Keratinocyte (primary cell): ENCODE data around the gene HTRA3. TPM values are rescaled to one million over a fixed set of nuclear protein-coding genes. Genes with fewer than 3 reads are reported as not detected.

ENCODE experiments used
- DNase-seq: peaks from one replicate; pipeline ENCODE4 v3.0.0-alpha.2; 2011; ENCODE audit warnings: low read depth, missing footprints, low spot score
- FAIRE-seq: peaks from 2 replicates; lab custom pipeline; 2011; peaks lifted over from hg19 to GRCh38; lab: Jason Lieb, UNC
- H2AFZ ChIP-seq: 2 replicates; pipeline ENCODE4 v1.6.0; 2012; ENCODE audit warnings: low read length, control low read depth, inconsistent platforms; ENCODE audit not compliant: control insufficient read depth
- H3K27ac ChIP-seq: 2 replicates; pipeline ENCODE4 v1.5.1; 2011; ENCODE audit warnings: low read length; ENCODE audit not compliant: control insufficient read depth, insufficient read depth
- H3K27me3 ChIP-seq: 3 replicates; pipeline ENCODE4 v1.6.0; 2011; ENCODE audit warnings: low read length; ENCODE audit not compliant: control insufficient read depth, insufficient read depth; ENCODE audit errors: extremely low read depth
- H3K36me3 ChIP-seq, 2 experiments: 2 replicates in 1 of 2; 3 replicates in 1 of 2; pipeline ENCODE4 v1.5.1; 2011; ENCODE audit warnings: low read length in 2 of 2, mild to moderate bottlenecking in 1 of 2; ENCODE audit not compliant: control insufficient read depth in 2 of 2, insufficient read depth in 2 of 2; ENCODE audit errors: extremely low read depth in 1 of 2
- H3K4me1 ChIP-seq: 3 replicates; pipeline ENCODE4 v1.5.1; 2011; ENCODE audit warnings: low read length; ENCODE audit not compliant: control insufficient read depth, insufficient read depth; ENCODE audit errors: extremely low read depth
- H3K4me2 ChIP-seq: 3 replicates; pipeline ENCODE4 v1.6.0; 2011; ENCODE audit warnings: low read depth, low read length; ENCODE audit not compliant: control insufficient read depth, insufficient read depth; ENCODE audit errors: extremely low read depth
- H3K4me3 ChIP-seq, 3 experiments: fragments of 200-600 bp in 1 of 3; sonication (generic) in 1 of 3; 2 replicates in 2 of 3; 3 replicates in 1 of 3; pipeline ENCODE4 v1.5.1; 2011 to 2016; ENCODE audit warnings: low read length in 3 of 3, mild to moderate bottlenecking in 3 of 3, control low read depth in 2 of 3, inconsistent platforms in 1 of 3, low read depth in 1 of 3, mixed read lengths in 1 of 3, mixed run types in 1 of 3, moderate library complexity in 1 of 3; ENCODE audit not compliant: control insufficient read depth in 2 of 3, insufficient read depth in 2 of 3; ENCODE audit errors: extremely low read depth in 1 of 3
- H3K79me2 ChIP-seq: 2 replicates; pipeline ENCODE4 v1.6.0; 2012; ENCODE audit warnings: low read length; ENCODE audit not compliant: control insufficient read depth, insufficient read depth
- H3K9ac ChIP-seq: 3 replicates; pipeline ENCODE4 v1.6.0; 2011; ENCODE audit warnings: low read length; ENCODE audit not compliant: control insufficient read depth, insufficient read depth; ENCODE audit errors: extremely low read depth
- H3K9me1 ChIP-seq: 3 replicates; pipeline ENCODE4 v1.6.0; 2011; ENCODE audit warnings: low read length; ENCODE audit not compliant: control insufficient read depth, insufficient read depth; ENCODE audit errors: extremely low read depth
- H3K9me3 ChIP-seq: 2 replicates; pipeline ENCODE4 v1.5.1; 2012; ENCODE audit warnings: low read depth, low read length; ENCODE audit not compliant: control insufficient read depth
- H4K20me1 ChIP-seq: 3 replicates; pipeline ENCODE4 v1.6.0; 2011; ENCODE audit warnings: low read length; ENCODE audit not compliant: control insufficient read depth, insufficient read depth; ENCODE audit errors: extremely low read depth
- CTCF ChIP-seq, 3 experiments: IDR thresholded peaks in 1 of 3; conservative IDR thresholded peaks in 1 of 3; optimal IDR thresholded peaks in 1 of 3; 2 replicates in 2 of 3; 3 replicates in 1 of 3; pipeline versions ENCODE3 to v1.5.1; 2011; ENCODE audit warnings: low read length in 3 of 3, mild to moderate bottlenecking in 3 of 3, moderate library complexity in 2 of 3, control low read depth in 1 of 3, inconsistent platforms in 1 of 3; ENCODE audit not compliant: insufficient read depth in 2 of 3; ENCODE audit errors: extremely low read depth in 1 of 3
- EZH2 ChIP-seq: IDR thresholded peaks from one replicate; pipeline ENCODE4 v1.6.1; 2012; ENCODE audit warnings: inconsistent platforms, mild to moderate bottlenecking, low read length, moderate library complexity
- dilution Hi-C: fragments of 300-500 bp; cut with MboI; formaldehyde crosslinking; loops from one replicate; pipeline ENCODE4 v1.7.0; 2020; ENCODE audit warnings: low sequenced_read_pairs; ENCODE audit not compliant: extremely low pct_ligation_motif_present
- polyA plus RNA-seq, 5 experiments: library from polyadenylated mRNA; depleted of rRNA in 3 of 5; stranded (reverse) in 3 of 5; stranded (forward) in 1 of 5; unstranded in 1 of 5; fragments of >200 nt; gene quantifications; 1 replicate in 1 of 5; 2 replicates in 3 of 5; 3 replicates in 1 of 5; pipeline versions ENCODE4 v1.2.1 to v1.2.3, GENCODE V29; 2011 to 2012; ENCODE audit warnings: missing spikeins in 2 of 5, low read depth in 1 of 5, low replicate concordance in 1 of 5

The HTRA3 gene
- polyA plus RNA-seq, 1 donor (not counting 4 experiments of a cell fraction or from before 2014, with no cell fraction given), result not detected

- H3K4me2 ChIP-seq, result no peak overlapping the region
- TF ChIP-seq EZH2, result no peak
- TF ChIP-seq CTCF (optimal IDR thresholded peaks at IDR 0.05 in 1 of 3, IDR thresholded peaks at IDR 0.05 in 1 of 3, conservative IDR thresholded peaks at IDR 0.05 in 1 of 3; ENCODE audit: extremely low read depth in 1 of 3, insufficient read depth in 2 of 3, low read length in 3 of 3), result no peak
- no peaks in the 10 kb centered on the region for H4K20me1 ChIP-seq
- H3K27me3 ChIP-seq, result no peaks in the 10 kb centered on the region
- H3K9ac ChIP-seq, result no peak overlapping the region
- H3K4me1 ChIP-seq, result no peaks in the 10 kb centered on the region
- FAIRE-seq (no peak), DNase-seq (no peak)
- H3K27ac ChIP-seq, result no peak overlapping the region
- no peaks in the 10 kb centered on the region for H3K79me2 ChIP-seq
- H3K9me3 ChIP-seq, result no peaks in the 10 kb centered on the region
- no peak overlapping the region for H2AFZ ChIP-seq
- dilution Hi-C loops, result no loop called here
- no peaks in the 10 kb centered on the region for H3K36me3 ChIP-seq
- H3K9me1 ChIP-seq, result no peaks in the 10 kb centered on the region
- no peak overlapping the region for H3K4me3 ChIP-seq
These were observed 31.3 kb downstream of the HTRA3 start for GRCh38 chr4:8300832-8301231.

GRCh38 chr4:8301851-8302730 lies 32.5 kb downstream of the HTRA3 start:
- Histone ChIP-seq H3K9ac (no peak overlapping the region), H3K27ac (no peak overlapping the region), H3K9me1 (no peaks in the 10 kb centered on the region), H3K36me3 (no peaks in the 10 kb centered on the region), H2AFZ (no peak overlapping the region), H3K4me2 (no peak overlapping the region), H3K9me3 (no peaks in the 10 kb centered on the region), H3K4me3 (no peak overlapping the region), H4K20me1 (no peaks in the 10 kb centered on the region), H3K4me1 (peaks cover 4% of the 10 kb centered on the region), H3K79me2 (no peaks in the 10 kb centered on the region), H3K27me3 (no peaks in the 10 kb centered on the region)
- FAIRE-seq, result no peak
- TF ChIP-seq EZH2 (no peak), CTCF (optimal IDR thresholded peaks at IDR 0.05 in 1 of 3, IDR thresholded peaks at IDR 0.05 in 1 of 3, conservative IDR thresholded peaks at IDR 0.05 in 1 of 3; ENCODE audit: extremely low read depth in 1 of 3, insufficient read depth in 2 of 3, low read length in 3 of 3) (no peak)
- dilution Hi-C loops, result no loop called here
- DNase-seq, result no peak
